ENCODE data around the gene CATSPER1.
"Not testable (repeated sequence)": the region's sequence is repeated elsewhere in the genome, so short reads cannot be mapped to it uniquely, and the experiment has no call there.

The CATSPER1 gene

GRCh38 chr11:66045177-66045639 lies 18.9 kb upstream of the CATSPER1 start:
- H3K4me3 ChIP-seq (ENCODE audit: low read length), result no peak overlapping the region
- no peak for TF ChIP-seq ZNF274 (IDR thresholded peaks at IDR 0.05; ENCODE audit: low read depth, low read length)

- no peak for TF ChIP-seq ZNF274 (IDR thresholded peaks at IDR 0.05; ENCODE audit: low read depth, low read length)
- no peak overlapping the region for H3K4me3 ChIP-seq (ENCODE audit: low read length)
Measured at GRCh38 chr11:66044757-66045156, 18.5 kb upstream of the CATSPER1 start.

GRCh38 chr11:66042996-66043906 lies 17.0 kb upstream of the CATSPER1 start:
- no peak for TF ChIP-seq ZNF274 (IDR thresholded peaks at IDR 0.05; ENCODE audit: low read depth, low read length)
- H3K4me3 ChIP-seq (ENCODE audit: low read length), result no peak overlapping the region

- TF ChIP-seq ZNF274 (IDR thresholded peaks at IDR 0.05; ENCODE audit: low read depth, low read length), result no peak
- H3K4me3 ChIP-seq (ENCODE audit: low read length), result no peak overlapping the region
Measured at GRCh38 chr11:66042227-66042995, 16.1 kb upstream of the CATSPER1 start.

GRCh38 chr11:66039765-66040164 lies 13.5 kb upstream of the CATSPER1 start:
- no peak overlapping the region for H3K4me3 ChIP-seq (ENCODE audit: low read length)
- no peak for TF ChIP-seq ZNF274 (IDR thresholded peaks at IDR 0.05; ENCODE audit: low read depth, low read length)

GRCh38 chr11:66037327-66037726 lies 11.0 kb upstream of the CATSPER1 start:
- no peak overlapping the region for H3K4me3 ChIP-seq (ENCODE audit: low read length)
- TF ChIP-seq ZNF274 (IDR thresholded peaks at IDR 0.05; ENCODE audit: low read depth, low read length), result no peak

GRCh38 chr11:66036334-66036710 lies 10.0 kb upstream of the CATSPER1 start:
- no peak for TF ChIP-seq ZNF274 (IDR thresholded peaks at IDR 0.05; ENCODE audit: low read depth, low read length)
- H3K4me3 ChIP-seq (ENCODE audit: low read length), result no peak overlapping the region

GRCh38 chr11:66035653-66036333 lies 9.5 kb upstream of the CATSPER1 start:
- no peak for TF ChIP-seq ZNF274 (IDR thresholded peaks at IDR 0.05; ENCODE audit: low read depth, low read length)
- H3K4me3 ChIP-seq (ENCODE audit: low read length), result no peak overlapping the region

- no peak for TF ChIP-seq ZNF274 (IDR thresholded peaks at IDR 0.05; ENCODE audit: low read depth, low read length)
- no peak overlapping the region for H3K4me3 ChIP-seq (ENCODE audit: low read length)
Measured at GRCh38 chr11:66032957-66033735, 6.9 kb upstream of the CATSPER1 start.

GRCh38 chr11:66023186-66023440 lies 3.2 kb downstream of the CATSPER1 start:
- not testable (repeated sequence) for H3K4me3 ChIP-seq (ENCODE audit: low read length)

- H3K4me3 ChIP-seq (ENCODE audit: low read length), result no peak overlapping the region
Measured at GRCh38 chr11:66022401-66023185, 3.7 kb downstream of the CATSPER1 start.

GRCh38 chr11:66020618-66021357 lies 5.5 kb downstream of the CATSPER1 start:
- no peak for TF ChIP-seq ZNF274 (IDR thresholded peaks at IDR 0.05; ENCODE audit: low read depth, low read length)
- H3K4me3 ChIP-seq (ENCODE audit: low read length), result no peak overlapping the region

More at GRCh38 chr11:66022401-66023185, 3.7 kb downstream of the CATSPER1 start:
- no peak for TF ChIP-seq ZNF274 (IDR thresholded peaks at IDR 0.05; ENCODE audit: low read depth, low read length)
